Thyroid gland (tissue), 4 donors: ENCODE data around the gene BACH2. TPM values are rescaled to one million over a fixed set of nuclear protein-coding genes. Genes with fewer than 3 reads are reported as not detected.
A peak's percentile ranks its signal among the peaks of the same experiment; 100 is the strongest.
"Not testable (repeated sequence)": the region's sequence is repeated elsewhere in the genome, so short reads cannot be mapped to it uniquely, and the experiment has no call there.

Experiments
- DNase-seq, 2 donors: peaks; one replicate each; pipeline ENCODE4 v3.0.0-alpha.2; 2019
- H3K27ac ChIP-seq, 3 donors: fragments of 200-600 bp; sonication (generic); 1 replicate in 2 of 3; 2 replicates in 1 of 3; pipeline ENCODE4 v1.5.1; 2016 to 2019; ENCODE audit warnings: mild to moderate bottlenecking in 1 of 3, moderate library complexity in 1 of 3
- H3K27me3 ChIP-seq: fragments of 200-600 bp; sonication (generic); one replicate; pipeline ENCODE4 v1.5.1; 2019
- H3K36me3 ChIP-seq, 2 donors: fragments of 200-600 bp; sonication (generic); one replicate each; pipeline ENCODE4 v1.5.1; 2016 to 2019
- H3K4me1 ChIP-seq, 2 donors: fragments of 200-600 bp; sonication (generic); one replicate each; pipeline ENCODE4 v1.5.1; 2017 to 2019
- H3K4me3 ChIP-seq, 3 donors: fragments of 200-600 bp; sonication (generic); replicated peaks in 1 of 3; 1 replicate in 2 of 3; 2 replicates in 1 of 3; pipeline ENCODE4 v1.5.1; 2016; ENCODE audit warnings: mild to moderate bottlenecking in 1 of 3
- H3K9me3 ChIP-seq: fragments of 200-600 bp; sonication (generic); one replicate; pipeline ENCODE4 v1.5.1; 2017
- CTCF ChIP-seq, 6 experiments: fragments of 200-600 bp in 3 of 6; fragments of 450-650 bp in 3 of 6; sonication (generic) in 3 of 6; IDR thresholded peaks; one replicate each; pipeline ENCODE4 v1.5.1; 2016 to 2019; ENCODE audit warnings: antibody characterized with exemption in 6 of 6, mild to moderate bottlenecking in 2 of 6, inconsistent platforms in 1 of 6, moderate library complexity in 1 of 6
- POLR2A ChIP-seq, 2 donors: fragments of 450-650 bp; IDR thresholded peaks; one replicate each; pipeline ENCODE4 v1.6.1; 2017; ENCODE audit warnings: antibody characterized with exemption in 2 of 2, mild to moderate bottlenecking in 2 of 2, moderate library complexity in 1 of 2
- WGBS, 2 donors: methylation state at CpG; one replicate each; pipeline ENCODE4 v1.1.5; 2017; 5-methylcytosine and 5-hydroxymethylcytosine counted together
- intact Hi-C: fragments of 100-400 bp; cut with DNase I; formaldehyde crosslinking; loops from one replicate; pipeline ENCODE4 v1.15.1; 2023
- total RNA-seq, 4 donors: library from RNA; depleted of rRNA; stranded (reverse); fragments of >200 nt; gene quantifications; one replicate each; pipeline ENCODE4 v1.2.3, GENCODE V29; 2016

BACH2 gene
- total RNA-seq, 4 donors from 2014 or later: 0.98 to 6.6 (median 3.9) TPM

GRCh38 chr6:90286884-90287488 lies 9.7 kb downstream of the BACH2 start:
- peaks cover 8 to 10% of the 10 kb centered on the region in 2 donors for H3K4me1 ChIP-seq
- H3K9me3 ChIP-seq: no peaks in the 10 kb centered on the region
- intact Hi-C loops: no loop called here
- no peaks in the 10 kb centered on the region for H3K36me3 ChIP-seq
- DNase-seq: peak; percentile 38 to 56
- no peak overlapping the region for H3K4me3 ChIP-seq
- H3K27ac ChIP-seq: no peak overlapping the region
- no peak for TF ChIP-seq POLR2A (IDR thresholded peaks at IDR 0.05)
- TF ChIP-seq CTCF (IDR thresholded peaks at IDR 0.05): peak in 5 of 6 experiments; percentile 32 to 72 (median 66)
- 79 to 88% methylated on average over 4 of the region's 4 CpGs for WGBS, 2 donors
- no peaks in the 10 kb centered on the region for H3K27me3 ChIP-seq

- intact Hi-C loops: no loop called here
- DNase-seq: peak; percentile 89 to 93
Observed at GRCh38 chr6:90285611-90286381, 10.8 kb downstream of the BACH2 start.

GRCh38 chr6:90285042-90285481 lies 11.6 kb downstream of the BACH2 start:
- Histone ChIP-seq H3K4me3 (no peak overlapping the region), H3K36me3 (no peaks in the 10 kb centered on the region), H3K4me1 (peaks cover 8 to 10% of the 10 kb centered on the region in 2 donors), H3K27me3 (no peaks in the 10 kb centered on the region), H3K27ac (peak overlapping the region in 1 of 3 donors; percentile 20), H3K9me3 (no peaks in the 10 kb centered on the region)
- WGBS, 2 donors: 53 to 61% methylated on average over 4 of the region's 4 CpGs
- TF ChIP-seq CTCF (IDR thresholded peaks at IDR 0.05): no peak
- TF ChIP-seq POLR2A (IDR thresholded peaks at IDR 0.05): no peak
- intact Hi-C loops: no loop called here
- DNase-seq: no peak

More at GRCh38 chr6:90285611-90286381, 10.8 kb downstream of the BACH2 start:
- peak overlapping the region in 1 of 3 donors; percentile 20 for H3K27ac ChIP-seq
- no peaks in the 10 kb centered on the region for H3K9me3 ChIP-seq
- peaks cover 8 to 10% of the 10 kb centered on the region in 2 donors for H3K4me1 ChIP-seq
- TF ChIP-seq POLR2A (IDR thresholded peaks at IDR 0.05) (no peak), CTCF (IDR thresholded peaks at IDR 0.05) (no peak)
- 22 to 28% methylated on average over 9 of the region's 9 CpGs for WGBS, 2 donors
- H3K27me3 ChIP-seq: no peaks in the 10 kb centered on the region
- no peaks in the 10 kb centered on the region for H3K36me3 ChIP-seq
- H3K4me3 ChIP-seq: no peak overlapping the region

- DNase-seq: no peak
Observed at GRCh38 chr6:90284236-90285041, 12.2 kb downstream of the BACH2 start.

GRCh38 chr6:90282265-90282664 lies 14.4 kb downstream of the BACH2 start:
- H3K9me3 ChIP-seq, H3K4me3 ChIP-seq, H3K36me3 ChIP-seq, DNase-seq, H3K4me1 ChIP-seq, H3K27me3 ChIP-seq, H3K27ac ChIP-seq, intact Hi-C loops: not testable (repeated sequence)
- 97 to 98% methylated on average over 6 of the region's 6 CpGs for WGBS, 2 donors

More at GRCh38 chr6:90284236-90285041, 12.2 kb downstream of the BACH2 start:
- TF ChIP-seq POLR2A (IDR thresholded peaks at IDR 0.05): no peak
- TF ChIP-seq CTCF (IDR thresholded peaks at IDR 0.05): no peak
- Histone ChIP-seq H3K36me3 (no peaks in the 10 kb centered on the region), H3K4me1 (peaks cover 8 to 10% of the 10 kb centered on the region in 2 donors), H3K27me3 (no peaks in the 10 kb centered on the region), H3K4me3 (no peak overlapping the region), H3K9me3 (no peaks in the 10 kb centered on the region), H3K27ac (peak overlapping the region in 1 of 3 donors; percentile 20)
- intact Hi-C loops: no loop called here
- 55 to 70% methylated on average over 11 of the region's 11 CpGs for WGBS, 2 donors
